ENCODE data around the gene SH3RF2.
"Not testable (repeated sequence)": the region's sequence is repeated elsewhere in the genome, so short reads cannot be mapped to it uniquely, and the experiment has no call there.

The SH3RF2 gene

GRCh38 chr5:146009020-146009419, 72.6 kb downstream of the SH3RF2 start:
- DNase-seq (ENCODE audit: low spot score) = no peak

GRCh38 chr5:146010447-146010846, 74.1 kb downstream of the SH3RF2 start:
- DNase-seq (ENCODE audit: low spot score) = not testable (repeated sequence)

GRCh38 chr5:146013761-146014160, 77.4 kb downstream of the SH3RF2 start:
- DNase-seq (ENCODE audit: low spot score) = no peak

GRCh38 chr5:146015001-146015400, 78.6 kb downstream of the SH3RF2 start:
- DNase-seq (ENCODE audit: low spot score) = no peak

- DNase-seq (ENCODE audit: low spot score) = no peak
These were observed 80.5 kb downstream of the SH3RF2 start for GRCh38 chr5:146016764-146017484.

GRCh38 chr5:146018514-146019375, 82.4 kb downstream of the SH3RF2 start:
- DNase-seq (ENCODE audit: low spot score) = no peak

GRCh38 chr5:146020100-146020499, 83.7 kb downstream of the SH3RF2 start:
- no peak for DNase-seq (ENCODE audit: low spot score)

- no peak for DNase-seq (ENCODE audit: low spot score)
These were observed 87.7 kb downstream of the SH3RF2 start for GRCh38 chr5:146024034-146024433.

GRCh38 chr5:146025114-146025680, 88.8 kb downstream of the SH3RF2 start:
- no peak for DNase-seq (ENCODE audit: low spot score)

GRCh38 chr5:146025681-146026080, 89.3 kb downstream of the SH3RF2 start:
- no peak for DNase-seq (ENCODE audit: low spot score)

GRCh38 chr5:146026307-146027010, 90.1 kb downstream of the SH3RF2 start:
- DNase-seq (ENCODE audit: low spot score) = no peak

- DNase-seq (ENCODE audit: low spot score) = no peak
These were observed 91.4 kb downstream of the SH3RF2 start for GRCh38 chr5:146027751-146028150.

- no peak for DNase-seq (ENCODE audit: low spot score)
These were observed 96.5 kb downstream of the SH3RF2 start for GRCh38 chr5:146032911-146033310.

GRCh38 chr5:146034127-146034526, 97.7 kb downstream of the SH3RF2 start:
- DNase-seq (ENCODE audit: low spot score) = no peak

- no peak for DNase-seq (ENCODE audit: low spot score)
These were observed 98.2 kb downstream of the SH3RF2 start for GRCh38 chr5:146034605-146035004.

- DNase-seq (ENCODE audit: low spot score) = no peak
These were observed 103.0 kb downstream of the SH3RF2 start for GRCh38 chr5:146039420-146039819.

GRCh38 chr5:146040527-146040926, 104.1 kb downstream of the SH3RF2 start:
- DNase-seq (ENCODE audit: low spot score) = no peak

- DNase-seq (ENCODE audit: low spot score) = peak; percentile 35
These were observed 104.9 kb downstream of the SH3RF2 start for GRCh38 chr5:146041180-146041789.

- DNase-seq (ENCODE audit: low spot score) = peak; percentile 47
These were observed 106.4 kb downstream of the SH3RF2 start for GRCh38 chr5:146042628-146043279.

GRCh38 chr5:146043722-146044121, 107.3 kb downstream of the SH3RF2 start:
- no peak for DNase-seq (ENCODE audit: low spot score)

- DNase-seq (ENCODE audit: low spot score) = no peak
These were observed 111.0 kb downstream of the SH3RF2 start for GRCh38 chr5:146047396-146047795.
